UCSD-AML1 (cell line): ENCODE results near the gene CCNB1IP1.
"Not testable (repeated sequence)": the region's sequence is repeated elsewhere in the genome, so short reads cannot be mapped to it uniquely, and the experiment has no call there.

Experiments
- DNase-seq: peaks from one replicate; lab custom pipeline; 2025; ENCODE audit not compliant: unreplicated experiment; lab: John Stamatoyannopoulos, UW

The CCNB1IP1 gene

DNA sequence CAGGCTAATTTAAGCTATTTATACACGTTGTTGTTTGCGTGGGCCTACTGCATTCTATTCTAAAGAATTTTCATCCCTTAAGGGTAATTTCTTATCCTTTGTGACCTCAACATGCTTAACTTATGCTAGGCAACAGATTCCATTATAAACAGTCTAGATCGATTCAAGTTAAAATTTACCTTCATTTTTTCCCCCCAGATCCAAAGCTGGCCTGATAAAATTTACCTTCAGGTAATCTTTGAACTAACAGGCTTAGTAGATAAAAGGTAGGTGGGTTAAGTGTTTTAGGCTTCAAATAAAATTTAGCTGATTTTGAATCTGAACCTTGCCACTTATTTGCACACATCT is 389 bp upstream of the CCNB1IP1 start:
- DNase-seq: no peak

GRCh38 chr14:20332431-20332787 is 670 bp downstream of the CCNB1IP1 start:
- no peak for DNase-seq

DNA sequence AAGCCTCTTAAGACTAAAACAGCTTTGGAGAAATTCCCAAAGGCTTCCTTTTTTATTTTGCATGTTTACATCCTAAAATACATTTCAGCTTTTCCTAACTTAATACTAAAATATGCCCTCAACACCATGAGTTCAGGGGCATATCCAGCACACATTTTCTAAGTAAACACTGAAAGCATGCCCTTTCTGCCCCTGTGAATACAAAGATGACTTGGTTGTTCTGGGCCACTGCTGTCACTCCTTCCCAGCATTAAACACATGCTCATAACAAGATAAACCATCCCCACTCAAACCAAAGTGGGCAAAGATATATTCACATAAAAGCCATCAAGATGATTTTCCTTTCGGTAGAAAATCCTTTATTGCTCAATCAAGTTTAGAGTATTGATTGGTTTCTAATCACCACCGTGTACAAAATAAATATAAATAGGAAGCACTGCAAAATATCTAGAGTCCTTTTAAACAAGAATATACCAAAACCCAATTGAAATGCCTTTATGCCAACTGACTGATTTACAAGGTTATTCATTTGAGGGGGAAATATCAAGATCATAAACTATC is 1.9 kb downstream of the CCNB1IP1 start:
- no peak for DNase-seq

- no peak for DNase-seq
Observed at GRCh38 chr14:20329355-20329754, 3.7 kb downstream of the CCNB1IP1 start.

DNA sequence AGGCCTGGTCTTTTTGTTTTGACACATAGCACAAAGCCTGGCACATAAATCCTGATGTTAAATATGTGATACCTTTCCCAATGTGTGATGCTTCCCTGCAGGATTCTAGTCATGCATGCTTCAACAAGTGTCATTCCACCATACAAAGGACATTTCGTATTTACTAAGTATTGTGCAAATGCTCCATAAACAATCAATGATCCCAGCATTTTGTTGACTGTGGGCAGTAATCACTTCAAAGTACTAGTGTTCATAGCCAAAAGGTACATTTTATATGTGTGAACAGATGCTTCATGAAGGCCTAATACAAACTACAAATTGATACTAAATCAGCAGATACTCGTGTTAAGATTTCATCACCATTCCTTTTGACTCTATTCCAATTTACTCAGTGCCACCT is 4.4 kb downstream of the CCNB1IP1 start:
- no peak for DNase-seq

- no peak for DNase-seq
Observed at GRCh38 chr14:20327005-20327869, 5.8 kb downstream of the CCNB1IP1 start.

- DNase-seq: no peak
Observed at GRCh38 chr14:20317720-20318119, 15.4 kb downstream of the CCNB1IP1 start.

- no peak for DNase-seq
Observed at GRCh38 chr14:20314026-20314425, 19.1 kb downstream of the CCNB1IP1 start.

DNA sequence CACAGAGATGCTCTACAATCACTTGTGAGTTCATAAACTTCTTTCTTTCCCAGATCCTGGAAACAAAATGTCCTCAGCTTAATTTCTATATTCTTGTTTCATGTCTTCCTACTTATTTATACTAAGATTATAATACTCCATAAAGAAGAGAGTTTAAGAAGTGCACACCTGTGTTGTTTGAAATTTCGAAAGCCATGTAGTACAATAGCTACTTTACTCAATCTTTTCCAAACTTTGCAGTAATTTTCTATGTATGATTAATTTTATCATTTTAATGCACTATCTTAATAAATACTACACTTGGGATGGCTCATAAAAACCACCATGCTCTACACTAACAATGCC is 27.0 kb downstream of the CCNB1IP1 start:
- DNase-seq: no peak

- peak; percentile 90 for DNase-seq
Observed at GRCh38 chr14:20305265-20306078, 27.6 kb downstream of the CCNB1IP1 start, which contains the start of gene TTC5. Gene TTC5 (minus strand): TSS chr14:20305951. CDS start chr14:20305937, 14 bp downstream.

- DNase-seq: peak; percentile 15
Observed at GRCh38 chr14:20302042-20302755, 30.9 kb downstream of the CCNB1IP1 start.

GRCh38 chr14:20295067-20295466 is 38.0 kb downstream of the CCNB1IP1 start:
- DNase-seq: no peak

GRCh38 chr14:20294636-20295035 is 38.4 kb downstream of the CCNB1IP1 start:
- no peak for DNase-seq

GRCh38 chr14:20281998-20282397 is 51.1 kb downstream of the CCNB1IP1 start:
- DNase-seq: not testable (repeated sequence)

DNA sequence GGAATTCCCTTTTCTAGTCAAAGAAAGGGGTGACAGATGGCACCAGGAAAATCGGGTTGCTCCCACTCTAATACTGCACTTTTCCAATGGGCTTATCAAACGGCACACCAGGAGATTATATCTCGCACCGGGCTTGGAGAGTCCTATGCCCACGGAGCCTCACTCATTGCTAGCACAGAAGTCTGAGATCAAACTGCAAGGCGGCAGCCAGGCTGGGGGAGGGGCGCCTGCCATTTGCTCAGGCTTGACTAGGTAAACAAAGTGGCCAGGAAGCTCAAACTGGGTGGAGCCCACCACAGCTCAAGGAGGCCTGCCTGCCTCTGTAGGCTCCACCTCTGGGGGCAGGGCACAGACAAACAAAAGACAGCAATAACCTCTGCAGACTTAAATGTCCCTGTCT is 52.8 kb downstream of the CCNB1IP1 start:
- DNase-seq: not testable (repeated sequence)

DNA sequence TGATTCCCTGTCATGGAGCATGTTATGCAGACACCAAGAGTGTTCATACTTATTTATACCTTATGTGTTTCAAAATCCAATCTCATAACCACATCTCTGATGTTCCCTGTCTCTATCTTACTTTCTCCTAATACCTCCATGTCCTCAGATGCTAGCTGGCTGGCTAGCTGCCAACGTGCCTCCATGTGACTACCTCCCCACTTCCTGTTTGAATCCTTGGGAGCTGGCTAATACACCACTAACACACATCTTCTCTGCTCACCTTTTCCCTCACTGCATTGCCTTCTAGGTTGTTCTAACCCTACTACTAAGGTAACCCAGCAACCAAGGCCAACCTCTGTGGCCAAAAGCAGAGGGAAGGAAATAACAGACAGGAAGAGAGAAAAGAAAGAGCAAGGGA is 54.7 kb downstream of the CCNB1IP1 start:
- DNase-seq: peak; percentile 16

GRCh38 chr14:20277409-20277808 is 55.7 kb downstream of the CCNB1IP1 start:
- DNase-seq: no peak

DNA sequence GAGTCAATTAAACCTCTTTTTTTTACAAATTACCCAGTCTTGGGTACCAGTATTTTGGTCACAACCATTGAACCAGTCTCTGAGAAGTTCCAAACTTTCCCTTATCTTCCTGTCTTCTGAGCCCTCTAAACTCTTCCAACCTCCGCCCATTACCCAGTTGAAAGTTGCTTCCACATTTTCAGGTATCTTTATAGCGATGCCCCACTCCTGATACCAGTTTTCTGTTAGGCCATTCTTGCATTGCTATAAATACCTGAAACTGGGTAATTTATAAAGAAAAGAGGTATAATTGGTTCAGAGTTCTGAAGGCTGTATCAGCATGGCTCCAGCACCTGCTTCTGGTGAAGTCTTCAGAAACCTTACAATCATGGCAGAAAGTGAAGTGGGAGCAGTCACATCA is 59.0 kb downstream of the CCNB1IP1 start:
- no peak for DNase-seq

DNA sequence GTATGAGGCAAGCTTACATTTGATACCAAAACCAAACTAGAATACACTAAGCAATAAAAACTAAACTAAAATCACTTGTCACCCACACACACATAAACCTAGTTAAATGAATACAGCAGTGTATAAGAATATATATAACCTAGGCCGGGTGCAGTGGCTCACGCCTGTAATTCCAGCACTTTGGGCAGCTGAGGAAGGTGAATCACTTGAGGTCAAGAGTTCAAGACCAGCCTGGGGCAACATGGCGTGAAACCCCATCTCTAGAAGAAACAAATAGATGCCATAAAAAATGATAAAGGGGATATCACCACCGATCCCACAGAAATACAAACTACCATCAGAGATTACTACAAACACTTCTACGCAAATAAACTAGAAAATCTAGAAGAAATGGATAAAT is 68.7 kb downstream of the CCNB1IP1 start:
- DNase-seq: not testable (repeated sequence)

DNA sequence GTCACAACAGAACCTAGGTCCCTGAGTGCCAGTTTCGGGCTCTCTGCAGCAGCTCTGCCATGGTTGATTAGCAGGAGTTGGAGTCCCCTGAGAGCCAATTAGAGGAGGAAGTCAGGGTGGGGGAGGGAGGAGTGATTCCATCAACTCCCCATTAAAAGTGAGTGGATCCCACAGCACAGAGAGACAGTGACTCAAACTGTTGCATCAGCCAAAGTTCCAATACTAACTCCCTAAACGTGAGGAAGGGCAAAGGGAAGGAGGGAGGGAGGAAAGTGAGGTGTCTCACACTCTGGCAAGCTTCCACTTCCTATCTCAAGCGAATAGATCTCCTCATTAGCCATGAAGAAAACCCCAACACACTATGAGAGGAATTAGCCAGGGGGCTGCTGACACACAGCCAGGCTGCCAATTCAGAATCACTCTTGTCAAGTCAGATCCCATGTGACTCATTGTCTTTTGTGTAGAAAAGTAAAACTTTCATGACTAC is 70.4 kb downstream of the CCNB1IP1 start:
- DNase-seq: no peak
